GM10847 (cell line): ENCODE results near the gene QRFP.

Source experiments
- POLR2A ChIP-seq: IDR thresholded peaks from 2 replicates; pipeline ENCODE4 v1.6.1; 2011; ENCODE audit not compliant: insufficient read length; ENCODE audit errors: extremely low read depth

QRFP gene

GRCh38 chr9:130852801-130853200 lies 43.8 kb downstream of the QRFP start:
- no peak for TF ChIP-seq POLR2A

- TF ChIP-seq POLR2A: no peak
Measured at GRCh38 chr9:130849356-130849755, 47.3 kb downstream of the QRFP start.

- TF ChIP-seq POLR2A: no peak
Measured at GRCh38 chr9:130847306-130848217, 49.0 kb downstream of the QRFP start.

- no peak for TF ChIP-seq POLR2A
Measured at GRCh38 chr9:130846487-130847305, 49.9 kb downstream of the QRFP start.

- no peak for TF ChIP-seq POLR2A
Measured at GRCh38 chr9:130845901-130846481, 50.6 kb downstream of the QRFP start.

GRCh38 chr9:130845254-130845653 lies 51.4 kb downstream of the QRFP start:
- no peak for TF ChIP-seq POLR2A

- no peak for TF ChIP-seq POLR2A
Measured at GRCh38 chr9:130844044-130844451, 52.6 kb downstream of the QRFP start.

GRCh38 chr9:130843049-130843908 lies 53.3 kb downstream of the QRFP start:
- TF ChIP-seq POLR2A: no peak
